Testis (tissue), 2 donors: Measurements from ENCODE around the gene CTPS2.

Experiments
- POLR2A ChIP-seq: fragments of 450-650 bp; IDR thresholded peaks from one replicate; pipeline ENCODE4 v1.6.1; 2017; ENCODE audit warnings: antibody characterized with exemption, mild to moderate bottlenecking, moderate library complexity
- TF ChIP-seq, protein P1 (sequence below), 3 experiments: fragments of 450-650 bp in 2 of 3; fragments of 200-600 bp in 1 of 3; sonication (generic) in 1 of 3; IDR thresholded peaks; one replicate each; pipeline ENCODE4 v1.5.1; 2016 to 2019; ENCODE audit warnings: antibody characterized with exemption in 3 of 3, mild to moderate bottlenecking in 2 of 3, moderate library complexity in 1 of 3

DNA sequence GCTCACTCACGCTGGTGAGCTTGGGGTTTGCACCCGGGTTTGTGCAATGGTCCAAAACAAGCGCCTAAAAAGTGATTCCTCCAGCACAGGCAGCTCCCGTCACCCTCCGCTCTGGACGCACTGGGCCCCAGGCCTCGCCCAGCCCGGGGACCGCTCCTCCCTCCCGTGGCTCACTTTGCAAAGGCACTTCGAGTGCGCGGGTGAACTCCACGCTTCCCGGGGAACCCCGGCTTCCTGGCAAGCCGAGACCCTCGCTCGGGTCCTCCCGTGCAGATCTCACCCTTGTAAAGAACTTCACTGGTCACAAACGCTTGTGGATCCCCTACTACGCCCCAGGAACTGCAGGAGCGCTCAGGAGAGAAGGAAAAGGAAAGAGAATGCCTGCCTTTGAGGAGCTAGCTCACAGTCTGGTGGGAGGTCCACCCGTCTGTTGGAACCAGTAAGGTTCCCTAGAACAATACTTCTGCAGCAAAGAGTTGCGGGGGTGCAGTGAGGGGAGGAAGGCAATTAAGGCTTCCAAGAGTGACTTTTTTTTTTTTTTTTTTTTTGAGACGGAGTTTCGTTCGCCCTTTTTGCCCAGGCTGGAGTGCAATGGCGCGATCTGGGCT, at the start of gene CTPS2:
- TF ChIP-seq, protein P1, sequence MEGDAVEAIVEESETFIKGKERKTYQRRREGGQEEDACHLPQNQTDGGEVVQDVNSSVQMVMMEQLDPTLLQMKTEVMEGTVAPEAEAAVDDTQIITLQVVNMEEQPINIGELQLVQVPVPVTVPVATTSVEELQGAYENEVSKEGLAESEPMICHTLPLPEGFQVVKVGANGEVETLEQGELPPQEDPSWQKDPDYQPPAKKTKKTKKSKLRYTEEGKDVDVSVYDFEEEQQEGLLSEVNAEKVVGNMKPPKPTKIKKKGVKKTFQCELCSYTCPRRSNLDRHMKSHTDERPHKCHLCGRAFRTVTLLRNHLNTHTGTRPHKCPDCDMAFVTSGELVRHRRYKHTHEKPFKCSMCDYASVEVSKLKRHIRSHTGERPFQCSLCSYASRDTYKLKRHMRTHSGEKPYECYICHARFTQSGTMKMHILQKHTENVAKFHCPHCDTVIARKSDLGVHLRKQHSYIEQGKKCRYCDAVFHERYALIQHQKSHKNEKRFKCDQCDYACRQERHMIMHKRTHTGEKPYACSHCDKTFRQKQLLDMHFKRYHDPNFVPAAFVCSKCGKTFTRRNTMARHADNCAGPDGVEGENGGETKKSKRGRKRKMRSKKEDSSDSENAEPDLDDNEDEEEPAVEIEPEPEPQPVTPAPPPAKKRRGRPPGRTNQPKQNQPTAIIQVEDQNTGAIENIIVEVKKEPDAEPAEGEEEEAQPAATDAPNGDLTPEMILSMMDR (IDR thresholded peaks at IDR 0.05) = no peak
- TF ChIP-seq POLR2A = no peak
